NB4 (cell line): Measurements from ENCODE around the gene ASAP2.
"Not testable (repeated sequence)": the region's sequence is repeated elsewhere in the genome, so short reads cannot be mapped to it uniquely, and the experiment has no call there.

ENCODE experiments used
- DNase-seq: peaks from one replicate; pipeline ENCODE4 v3.0.0; 2010; ENCODE audit warnings: low read depth
- H3K4me3 ChIP-seq: one replicate; pipeline ENCODE4 v1.5.1; 2011; ENCODE audit warnings: mild to moderate bottlenecking, low read depth, low read length, moderate library complexity
- MYC ChIP-seq: IDR thresholded peaks from 2 replicates; pipeline ENCODE4 v1.6.1; 2011; ENCODE audit warnings: low read depth, low read length
- POLR2A ChIP-seq: IDR thresholded peaks from 2 replicates; pipeline ENCODE4 v1.6.1; 2011; ENCODE audit warnings: mild to moderate bottlenecking; ENCODE audit not compliant: insufficient read length; ENCODE audit errors: extremely low read depth
- TF ChIP-seq, protein P1 (sequence below): IDR thresholded peaks from 2 replicates; pipeline ENCODE4 v1.6.1; 2011; ENCODE audit warnings: low read depth, low read length
- TF ChIP-seq, protein P2 (sequence below): IDR thresholded peaks from one replicate; pipeline ENCODE4 v1.5.1; 2012; ENCODE audit warnings: low read depth, low read length

The ASAP2 gene

DNA sequence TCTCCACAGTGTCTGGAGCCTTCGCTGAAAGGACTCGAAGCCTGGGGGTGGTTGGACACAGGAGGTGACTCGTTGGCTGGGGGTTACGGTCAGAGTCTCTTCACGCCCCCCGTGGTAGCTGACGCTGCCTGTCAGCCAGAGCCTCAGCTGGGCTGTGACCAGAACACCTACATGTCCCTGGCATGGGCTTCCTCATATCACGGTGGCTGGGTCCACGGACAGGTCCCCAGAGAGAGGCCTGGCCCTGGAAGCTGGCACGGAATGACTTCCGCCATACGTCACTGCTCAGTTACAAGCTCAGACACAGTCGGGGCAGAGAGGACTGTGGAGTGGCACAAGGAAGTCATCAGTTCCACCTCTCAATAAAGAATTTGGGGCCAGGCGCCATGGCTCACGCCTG lies 188.2 kb downstream of the ASAP2 start:
- TF ChIP-seq POLR2A (no peak), MYC (no peak)
- TF ChIP-seq, protein P1, sequence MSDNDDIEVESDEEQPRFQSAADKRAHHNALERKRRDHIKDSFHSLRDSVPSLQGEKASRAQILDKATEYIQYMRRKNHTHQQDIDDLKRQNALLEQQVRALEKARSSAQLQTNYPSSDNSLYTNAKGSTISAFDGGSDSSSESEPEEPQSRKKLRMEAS: no peak
- TF ChIP-seq, protein P2, sequence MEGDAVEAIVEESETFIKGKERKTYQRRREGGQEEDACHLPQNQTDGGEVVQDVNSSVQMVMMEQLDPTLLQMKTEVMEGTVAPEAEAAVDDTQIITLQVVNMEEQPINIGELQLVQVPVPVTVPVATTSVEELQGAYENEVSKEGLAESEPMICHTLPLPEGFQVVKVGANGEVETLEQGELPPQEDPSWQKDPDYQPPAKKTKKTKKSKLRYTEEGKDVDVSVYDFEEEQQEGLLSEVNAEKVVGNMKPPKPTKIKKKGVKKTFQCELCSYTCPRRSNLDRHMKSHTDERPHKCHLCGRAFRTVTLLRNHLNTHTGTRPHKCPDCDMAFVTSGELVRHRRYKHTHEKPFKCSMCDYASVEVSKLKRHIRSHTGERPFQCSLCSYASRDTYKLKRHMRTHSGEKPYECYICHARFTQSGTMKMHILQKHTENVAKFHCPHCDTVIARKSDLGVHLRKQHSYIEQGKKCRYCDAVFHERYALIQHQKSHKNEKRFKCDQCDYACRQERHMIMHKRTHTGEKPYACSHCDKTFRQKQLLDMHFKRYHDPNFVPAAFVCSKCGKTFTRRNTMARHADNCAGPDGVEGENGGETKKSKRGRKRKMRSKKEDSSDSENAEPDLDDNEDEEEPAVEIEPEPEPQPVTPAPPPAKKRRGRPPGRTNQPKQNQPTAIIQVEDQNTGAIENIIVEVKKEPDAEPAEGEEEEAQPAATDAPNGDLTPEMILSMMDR: no peak
- H3K4me3 ChIP-seq: no peak overlapping the region

DNA sequence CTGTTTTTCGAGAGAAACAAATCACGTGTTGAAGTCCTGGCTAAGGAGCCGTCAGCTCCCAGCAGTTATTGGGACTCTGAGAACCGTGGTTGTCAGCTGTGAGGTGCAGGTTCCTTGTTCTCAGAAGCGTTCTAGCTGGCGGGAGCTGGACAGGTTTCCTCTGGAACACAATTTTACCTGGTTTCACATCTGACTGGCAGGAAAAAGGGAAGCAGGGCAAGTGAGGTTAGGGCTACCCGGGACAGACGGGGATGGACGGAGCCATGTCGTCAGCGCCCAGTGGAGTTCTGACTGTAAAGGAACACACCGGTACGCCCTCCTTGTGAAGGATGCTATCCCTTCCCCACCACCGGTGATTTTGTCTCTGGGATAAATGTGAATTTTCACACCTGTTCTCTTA lies 190.6 kb downstream of the ASAP2 start:
- DNase-seq: no peak
- TF ChIP-seq POLR2A: no peak
- TF ChIP-seq, protein P1: no peak
- TF ChIP-seq, protein P2: no peak
- TF ChIP-seq MYC: no peak
- no peak overlapping the region for H3K4me3 ChIP-seq

More for the DNA sequence above, 188.2 kb downstream of the ASAP2 start:
- DNase-seq: no peak

DNA sequence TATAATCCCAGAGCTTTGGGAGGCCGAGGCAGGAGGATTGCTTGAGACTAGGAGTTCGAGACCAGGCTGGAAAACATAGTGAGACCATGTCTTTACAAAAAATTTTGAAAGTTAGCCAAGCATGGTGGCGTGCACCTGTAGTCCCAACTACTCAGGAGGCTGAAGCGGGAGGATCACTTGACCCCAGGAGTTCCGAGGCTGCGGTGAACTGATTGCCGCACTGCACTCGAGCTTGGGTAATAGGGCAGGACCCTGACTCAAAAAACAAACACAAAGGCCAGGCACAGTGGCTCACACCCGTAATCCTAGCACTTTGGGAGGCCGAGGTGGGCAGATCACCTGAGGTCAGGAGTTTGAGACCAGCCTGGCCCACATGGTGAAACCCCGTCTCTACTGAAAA lies 191.6 kb downstream of the ASAP2 start:
- not testable (repeated sequence) for H3K4me3 ChIP-seq, DNase-seq

DNA sequence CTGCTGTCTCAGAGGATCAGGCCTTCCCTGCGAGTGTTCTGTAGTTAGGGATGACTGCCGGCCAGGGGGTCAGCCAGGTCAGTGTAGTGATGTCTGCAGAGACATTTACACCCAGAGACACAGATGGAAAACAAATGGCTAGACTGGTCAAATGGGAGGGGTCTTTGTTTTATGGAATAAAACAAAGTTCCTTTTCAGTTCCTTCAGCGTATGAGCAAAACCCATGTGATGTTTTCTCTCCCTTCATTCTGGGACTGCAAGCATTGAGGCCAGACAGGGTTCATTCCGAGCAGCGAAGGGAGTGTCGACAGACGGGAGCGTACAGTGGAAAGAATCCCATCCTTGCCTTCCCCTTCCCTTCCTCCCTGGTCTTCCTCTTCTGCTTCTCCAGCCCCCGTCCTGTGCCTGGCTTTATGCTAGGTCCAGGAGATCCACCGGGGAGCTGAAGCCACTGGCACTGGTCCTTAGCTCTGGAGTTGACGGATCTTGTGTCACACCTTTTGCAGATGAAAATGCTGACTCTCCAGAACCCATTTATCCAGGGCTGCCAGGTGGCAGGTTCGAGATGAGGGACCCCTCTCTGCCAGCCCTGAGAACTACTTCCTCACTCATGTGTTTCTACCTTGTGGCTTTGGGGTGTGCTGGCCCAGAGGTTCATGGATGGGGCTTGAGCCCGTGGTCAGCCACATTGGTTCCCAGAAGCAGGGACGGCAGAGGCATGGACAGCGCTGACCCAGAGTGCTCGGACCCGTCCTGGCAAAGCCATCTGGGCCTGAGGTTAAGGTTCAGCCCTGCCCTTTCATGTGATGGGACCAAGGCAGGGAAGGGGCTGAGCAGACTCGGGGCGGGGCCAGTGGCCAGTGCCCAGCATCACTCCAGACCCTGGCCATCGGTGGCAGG lies 192.5 kb downstream of the ASAP2 start:
- TF ChIP-seq, protein P1: no peak
- TF ChIP-seq MYC (no peak), POLR2A (no peak)
- TF ChIP-seq, protein P2: no peak
- no peak for DNase-seq
- H3K4me3 ChIP-seq: no peak overlapping the region

DNA sequence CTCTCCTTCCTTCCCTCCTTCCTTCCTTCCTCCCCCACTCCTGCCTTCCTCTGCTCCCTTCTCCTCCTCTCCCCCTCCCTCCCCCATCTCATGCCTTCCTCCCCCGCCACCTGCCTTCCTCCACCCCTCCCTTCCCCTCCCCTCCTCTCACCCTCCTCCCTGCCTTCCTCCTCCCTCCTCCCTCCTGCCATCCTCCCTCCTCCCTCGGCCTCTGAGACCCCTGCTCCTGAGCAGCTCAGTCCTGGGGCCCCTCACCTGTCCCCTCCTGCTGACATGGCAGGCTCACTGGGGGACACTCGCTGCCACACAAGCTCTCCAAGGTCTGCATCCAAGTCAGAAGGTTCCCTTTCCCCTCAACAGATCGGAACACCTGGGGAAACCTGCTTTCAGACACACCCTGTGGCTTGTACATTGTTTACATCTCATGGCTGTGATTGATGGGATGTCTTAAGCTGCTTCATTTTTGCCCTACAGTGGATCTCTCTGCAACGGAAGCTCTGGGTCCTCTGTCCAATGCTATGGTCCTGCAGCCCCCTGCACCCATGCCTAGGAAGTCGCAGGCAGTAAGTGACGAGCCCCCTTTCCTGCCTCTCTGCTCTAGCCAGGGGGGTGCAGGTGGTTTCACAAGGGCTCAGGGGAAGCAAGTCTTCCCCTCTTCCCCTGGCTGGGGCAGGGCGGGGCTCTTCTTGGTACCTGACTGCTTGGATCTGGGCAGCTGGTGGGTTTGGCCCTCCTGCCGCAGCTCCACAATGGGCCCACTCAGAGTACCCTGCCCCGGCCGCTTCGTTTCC lies 193.9 kb downstream of the ASAP2 start:
- DNase-seq: no peak
- TF ChIP-seq POLR2A: no peak
- TF ChIP-seq, protein P1: no peak
- TF ChIP-seq, protein P2: no peak
- no peak for TF ChIP-seq MYC
- no peak overlapping the region for H3K4me3 ChIP-seq

DNA sequence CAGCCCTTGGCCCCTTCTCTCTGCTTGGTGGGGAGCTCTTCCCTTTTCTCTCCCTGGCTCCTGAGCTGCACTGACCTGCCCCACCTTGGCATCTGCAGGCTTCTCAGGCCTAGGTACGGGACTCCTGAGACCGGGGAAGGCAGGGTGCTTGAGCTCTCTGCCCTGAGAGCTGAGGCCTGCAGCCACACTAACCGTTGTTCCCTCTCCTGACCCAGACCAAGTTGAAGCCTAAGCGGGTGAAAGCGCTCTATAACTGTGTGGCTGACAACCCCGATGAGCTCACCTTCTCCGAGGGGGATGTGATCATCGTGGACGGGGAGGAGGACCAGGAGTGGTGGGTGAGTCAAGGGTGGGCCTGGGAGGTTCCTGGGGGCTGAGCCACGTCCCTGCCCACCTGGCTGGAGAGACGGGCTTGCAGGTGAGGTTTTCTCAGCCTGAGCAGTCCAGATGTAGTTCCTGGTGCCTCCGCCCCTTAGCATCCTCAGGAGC lies 194.5 kb downstream of the ASAP2 start:
- TF ChIP-seq MYC (no peak), POLR2A (no peak)
- TF ChIP-seq, protein P1: no peak
- TF ChIP-seq, protein P2: no peak
- DNase-seq: no peak
- H3K4me3 ChIP-seq: no peak overlapping the region
